Measurements from ENCODE around the gene TPT1.

TPT1 gene

GRCh38 chr13:45333977-45334922 is 6.7 kb downstream of the TPT1 start:
- DNase-seq (ENCODE audit: low spot score) = no peak

- no peak for DNase-seq (ENCODE audit: low spot score)
Measured at GRCh38 chr13:45333251-45333976, 7.6 kb downstream of the TPT1 start.

DNA sequence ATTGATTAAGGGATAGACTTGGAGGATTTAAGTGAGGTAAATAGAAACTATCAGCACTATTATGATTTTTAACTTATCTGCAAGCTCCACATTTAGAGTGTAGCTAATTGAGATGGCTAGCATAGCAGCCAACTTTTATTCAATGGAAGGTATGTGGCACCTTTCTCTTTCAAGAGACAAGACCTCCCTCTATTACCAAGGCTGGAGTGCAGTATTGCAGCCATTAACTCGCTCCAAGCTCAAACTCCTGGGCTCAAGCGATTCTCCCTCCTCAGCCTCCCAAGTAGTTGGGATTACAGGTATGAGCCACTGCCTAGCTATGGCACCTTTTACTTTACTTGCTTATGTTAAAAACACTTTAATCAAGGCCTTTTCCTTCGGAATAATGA is 8.2 kb downstream of the TPT1 start:
- no peak for DNase-seq (ENCODE audit: low spot score)

GRCh38 chr13:45332036-45332830 is 8.8 kb downstream of the TPT1 start:
- DNase-seq (ENCODE audit: low spot score) = no peak

- no peak for DNase-seq (ENCODE audit: low spot score)
Measured at GRCh38 chr13:45331692-45332035, 9.3 kb downstream of the TPT1 start.

GRCh38 chr13:45331123-45331619 is 9.8 kb downstream of the TPT1 start:
- DNase-seq (ENCODE audit: low spot score) = no peak

GRCh38 chr13:45328661-45329111 is 12.3 kb downstream of the TPT1 start:
- no peak for DNase-seq (ENCODE audit: low spot score)

DNA sequence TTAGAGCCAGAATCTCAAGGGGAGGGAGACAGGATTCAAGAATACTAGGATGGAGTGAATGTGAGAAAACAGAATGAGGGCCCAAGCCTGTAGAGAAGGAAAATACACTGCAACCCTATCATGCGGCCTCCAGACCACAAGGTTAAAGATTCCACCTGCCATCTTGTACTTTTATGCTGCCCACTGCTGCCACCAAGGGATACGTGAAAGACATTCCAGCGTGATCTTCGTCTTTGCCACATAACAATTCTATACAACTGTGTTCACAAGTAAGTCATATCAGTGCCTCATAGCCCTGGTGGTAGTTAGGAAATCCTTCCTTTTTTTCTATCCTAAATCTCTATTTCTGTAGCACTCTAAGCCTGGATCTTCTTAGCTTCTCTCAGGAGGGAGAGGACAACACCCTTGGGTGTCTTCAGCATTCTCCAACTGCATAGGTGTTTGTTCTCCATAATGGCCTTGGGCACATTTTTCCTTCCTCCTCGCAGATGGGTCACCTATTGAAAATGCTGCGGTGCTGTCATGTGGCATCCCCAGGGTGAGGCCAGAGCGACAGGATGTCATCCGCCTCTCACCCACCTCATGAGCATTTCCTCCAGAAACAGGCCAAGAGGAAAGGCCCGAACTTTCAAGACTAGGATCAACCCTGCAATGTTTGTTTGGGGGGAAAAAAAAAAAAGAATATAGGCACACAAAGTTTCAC is 13.6 kb downstream of the TPT1 start:
- no peak for DNase-seq (ENCODE audit: low spot score)

- no peak for DNase-seq (ENCODE audit: low spot score)
Measured at GRCh38 chr13:45325806-45326205, 15.2 kb downstream of the TPT1 start.

DNA sequence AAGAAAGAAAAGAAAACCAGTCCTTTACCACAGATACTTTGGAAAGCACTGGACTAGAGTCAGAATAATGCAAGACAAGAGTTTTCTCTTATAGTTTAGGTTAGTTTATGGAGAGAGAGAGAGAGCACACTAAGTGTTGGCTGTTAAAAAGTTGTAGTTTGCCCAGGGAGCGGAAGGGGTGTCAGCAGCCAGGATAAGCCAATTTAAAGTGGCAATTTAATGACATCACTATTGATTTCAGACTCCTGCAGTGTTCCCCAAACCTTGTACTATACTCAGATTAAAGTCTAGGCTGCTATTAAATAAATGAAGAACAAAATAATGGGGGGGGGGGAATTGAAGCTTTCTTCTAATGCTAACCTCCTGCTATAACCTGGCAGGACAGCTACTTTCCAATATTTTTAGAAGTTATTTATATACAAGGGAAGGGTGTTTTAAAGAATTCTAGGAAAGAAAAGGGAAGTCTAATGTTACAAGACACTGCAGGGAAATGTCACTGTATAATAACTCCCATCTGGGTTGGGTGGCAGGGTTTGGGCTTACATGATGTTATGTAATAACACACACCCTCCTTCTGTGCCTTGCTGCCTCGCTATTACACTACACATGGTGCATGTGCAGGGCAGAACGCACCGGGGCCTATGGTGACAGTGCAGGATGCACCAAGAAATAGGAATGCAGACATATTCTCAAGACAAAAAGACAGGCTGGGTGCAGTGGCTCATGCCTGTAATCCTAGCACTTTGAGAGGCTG is 19.9 kb downstream of the TPT1 start:
- DNase-seq (ENCODE audit: low spot score) = no peak

DNA sequence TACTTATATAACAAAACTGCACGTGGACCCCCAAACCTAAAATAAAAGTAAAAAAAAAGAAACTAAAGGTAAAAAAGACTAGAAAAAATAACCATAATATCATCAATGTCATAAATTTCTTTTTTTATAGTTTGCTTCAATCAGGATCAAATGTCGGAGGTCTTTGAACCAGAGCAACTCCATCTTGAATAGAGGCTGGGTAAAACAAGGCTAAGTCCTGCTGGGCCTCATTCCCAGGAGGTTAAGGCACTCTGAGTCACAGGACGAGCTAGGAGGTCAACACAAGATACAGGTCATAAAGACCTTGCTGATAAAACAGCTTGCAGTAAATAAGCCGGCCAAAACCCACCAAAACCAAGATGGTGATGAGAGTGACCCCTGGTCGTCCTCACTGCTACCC is 24.0 kb downstream of the TPT1 start:
- DNase-seq (ENCODE audit: low spot score) = no peak

DNA sequence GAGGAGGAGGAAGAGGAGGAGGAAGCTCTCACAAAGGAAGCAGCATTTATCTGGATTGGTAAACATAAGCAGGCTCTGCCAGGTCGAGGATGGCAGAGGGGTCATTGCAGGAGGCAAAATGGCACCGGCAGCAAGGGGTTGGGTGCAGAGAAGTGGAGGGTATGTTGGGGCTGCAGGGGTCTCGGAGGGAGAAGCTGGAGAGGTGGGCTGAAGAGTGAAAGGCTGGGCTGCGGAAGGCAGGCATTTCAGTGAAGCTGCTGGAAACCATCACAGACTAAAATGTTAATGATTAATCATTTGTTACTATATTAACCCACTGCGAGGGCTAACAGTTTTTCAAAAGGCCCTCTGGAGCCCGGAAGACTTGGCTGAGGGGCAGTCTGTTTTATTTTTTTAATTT is 24.6 kb downstream of the TPT1 start:
- peak; percentile 71 for DNase-seq (ENCODE audit: low spot score)

DNA sequence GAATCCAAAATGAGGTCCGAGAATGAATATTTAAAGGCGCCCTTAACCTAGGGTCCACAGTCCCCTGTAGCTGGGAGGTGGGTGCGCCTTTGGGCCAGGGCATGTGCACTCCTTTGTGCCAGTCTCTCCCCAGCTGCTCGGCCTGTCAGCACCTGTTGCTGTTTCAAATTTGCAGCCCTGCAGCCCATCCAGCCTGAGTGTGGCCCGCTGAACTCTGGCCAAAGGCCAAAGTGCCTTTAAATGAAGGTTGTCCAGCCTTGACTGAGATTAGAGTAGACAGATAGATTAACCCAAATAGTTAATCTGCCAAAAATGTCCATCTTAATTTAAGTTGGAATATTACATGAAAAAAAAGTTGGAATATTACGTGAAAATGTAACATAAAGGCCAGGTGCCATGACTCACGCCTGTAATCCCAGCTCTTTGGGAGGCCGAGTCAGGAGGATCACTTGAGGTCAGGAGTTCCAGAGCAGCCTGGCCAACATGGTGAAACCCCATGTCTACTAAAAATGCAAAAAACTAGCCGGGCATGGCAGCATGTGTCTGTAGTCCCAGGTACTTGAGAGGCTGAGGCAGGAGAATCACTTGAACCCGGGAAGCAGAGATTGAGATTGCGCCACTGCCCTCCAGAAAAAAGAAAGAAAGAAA is 25.3 kb downstream of the TPT1 start:
- no peak for DNase-seq (ENCODE audit: low spot score)

- DNase-seq (ENCODE audit: low spot score) = no peak
Measured at GRCh38 chr13:45314822-45315221, 26.2 kb downstream of the TPT1 start.

DNA sequence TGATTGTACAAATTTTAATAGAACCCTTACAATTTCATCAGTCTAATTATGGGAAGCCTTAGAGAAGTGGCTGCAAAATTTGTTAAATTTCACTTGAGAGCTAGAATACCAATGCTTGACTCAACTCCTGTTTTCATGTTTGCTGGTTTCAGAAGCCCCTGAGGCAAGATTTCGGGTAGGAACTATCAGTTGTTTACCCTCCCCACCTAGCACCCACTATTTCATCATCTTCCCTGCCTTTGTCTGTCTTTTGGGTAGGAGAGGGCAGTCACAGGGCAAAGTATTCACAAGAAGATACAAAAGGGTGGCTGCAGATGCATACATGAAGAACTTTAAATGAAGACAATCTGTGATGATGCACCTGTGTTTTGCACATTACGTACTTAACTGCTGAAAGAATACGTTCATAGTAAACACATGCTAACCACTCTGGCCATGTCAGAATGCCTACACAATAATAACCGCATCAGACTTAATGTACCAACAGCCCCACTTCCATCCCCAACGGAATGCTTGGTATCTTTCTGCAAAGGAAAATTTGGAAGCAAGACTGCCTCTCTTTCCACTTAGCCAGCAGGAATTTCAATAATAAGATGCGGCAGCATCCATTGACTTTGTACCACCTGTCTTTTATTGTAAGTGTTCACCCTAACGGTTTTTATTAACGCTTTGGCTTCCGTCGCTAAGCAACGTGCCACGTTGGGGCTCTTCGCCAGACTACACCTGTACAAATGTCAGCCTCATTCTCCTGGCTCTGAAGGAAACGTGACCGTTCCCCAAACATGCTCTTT is 30.4 kb downstream of the TPT1 start:
- no peak for DNase-seq (ENCODE audit: low spot score)

- no peak for DNase-seq (ENCODE audit: low spot score)
Measured at GRCh38 chr13:45306966-45307365, 34.0 kb downstream of the TPT1 start.

- DNase-seq (ENCODE audit: low spot score) = no peak
Measured at GRCh38 chr13:45305079-45305478, 35.9 kb downstream of the TPT1 start.

GRCh38 chr13:45303866-45304265 is 37.1 kb downstream of the TPT1 start:
- DNase-seq (ENCODE audit: low spot score) = no peak

DNA sequence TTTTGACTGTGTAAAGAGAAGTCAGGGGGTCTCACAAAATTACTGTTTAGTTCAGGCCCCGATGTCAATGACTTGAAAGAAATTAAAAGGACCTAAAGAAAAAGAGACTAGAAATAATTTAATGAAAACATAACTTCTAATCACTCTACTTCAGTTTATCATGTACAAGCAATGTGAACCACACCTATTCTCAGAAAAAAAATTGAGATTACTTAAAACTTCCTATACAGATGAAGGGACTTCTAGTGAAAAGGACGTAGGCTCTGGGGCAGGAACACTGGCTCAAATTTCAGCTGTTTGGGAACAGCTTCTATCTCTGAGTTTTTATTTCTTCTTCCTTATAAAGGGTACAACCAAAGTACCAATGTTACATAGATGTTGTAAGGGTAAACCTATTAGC is 38.0 kb downstream of the TPT1 start:
- DNase-seq (ENCODE audit: low spot score) = no peak

- DNase-seq (ENCODE audit: low spot score) = no peak
Measured at GRCh38 chr13:45302507-45302906, 38.5 kb downstream of the TPT1 start.

Data from HuH-7 (cell line).